Renal cortex interstitium (tissue), 15 donors: ENCODE measurements around the gene MBD3. TPM values are rescaled to one million over a fixed set of nuclear protein-coding genes. Genes with fewer than 3 reads are reported as not detected.
"Not testable (repeated sequence)": the region's sequence is repeated elsewhere in the genome, so short reads cannot be mapped to it uniquely, and the experiment has no call there.

Source experiments
- DNase-seq, 11 donors: peaks; one replicate each; pipeline ENCODE4 v3.0.0-alpha.2; 2013; ENCODE audit warnings: low read depth in 9 of 11, low spot score in 4 of 11; ENCODE audit errors: extremely low read depth in 1 of 11
- long read RNA-seq, 16 experiments: transcript quantifications; one replicate each; lab custom pipeline, GENCODE V29; 2026
- polyA plus RNA-seq, 3 donors: library from polyadenylated mRNA; unstranded; fragments of 120-200 nt; gene quantifications; one replicate each; pipeline ENCODE4 v1.2.1, GENCODE V29; 2013; ENCODE audit not compliant: insufficient read length in 3 of 3

The MBD3 gene, protein sequence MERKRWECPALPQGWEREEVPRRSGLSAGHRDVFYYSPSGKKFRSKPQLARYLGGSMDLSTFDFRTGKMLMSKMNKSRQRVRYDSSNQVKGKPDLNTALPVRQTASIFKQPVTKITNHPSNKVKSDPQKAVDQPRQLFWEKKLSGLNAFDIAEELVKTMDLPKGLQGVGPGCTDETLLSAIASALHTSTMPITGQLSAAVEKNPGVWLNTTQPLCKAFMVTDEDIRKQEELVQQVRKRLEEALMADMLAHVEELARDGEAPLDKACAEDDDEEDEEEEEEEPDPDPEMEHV
- polyA plus RNA-seq, result 10 to 100 TPM; 41.3 to 77.7 (median 68.6) TPM
- long read RNA-seq, donor 1, full-length matches to known transcripts, result 8 of 8 reads
- long read RNA-seq, donor 1, partial matches to known transcripts, result 0 of 8 reads
- long read RNA-seq, donor 1, other reads (novel, unspliced or antisense), result 0 of 8 reads
- long read RNA-seq, donor 2, full-length matches to known transcripts, result 8 of 8 reads
- long read RNA-seq, donor 2, partial matches to known transcripts, result 0 of 8 reads
- long read RNA-seq, donor 2, other reads (novel, unspliced or antisense), result 0 of 8 reads
- long read RNA-seq, donor 3, full-length matches to known transcripts, result 25 of 25 reads
- long read RNA-seq, donor 3, partial matches to known transcripts, result 0 of 25 reads
- long read RNA-seq, donor 3, other reads (novel, unspliced or antisense), result 0 of 25 reads
- long read RNA-seq, donor 4, full-length matches to known transcripts, result 13 of 13 reads
- long read RNA-seq, donor 4, partial matches to known transcripts, result 0 of 13 reads
- long read RNA-seq, donor 4, other reads (novel, unspliced or antisense), result 0 of 13 reads
- long read RNA-seq, donor 5, result 0 reads
- long read RNA-seq, donor 6, full-length matches to known transcripts, result 11 of 11 reads
- long read RNA-seq, donor 6, partial matches to known transcripts, result 0 of 11 reads
- long read RNA-seq, donor 6, other reads (novel, unspliced or antisense), result 0 of 11 reads
- long read RNA-seq, donor 7, full-length matches to known transcripts, result 15 of 15 reads
- long read RNA-seq, donor 7, partial matches to known transcripts, result 0 of 15 reads
- long read RNA-seq, donor 7, other reads (novel, unspliced or antisense), result 0 of 15 reads
- long read RNA-seq, donor 8, result 0 reads
- long read RNA-seq, donor 9, full-length matches to known transcripts, result 23 of 28 reads
- long read RNA-seq, donor 9, partial matches to known transcripts, result 5 of 28 reads
- long read RNA-seq, donor 9, other reads (novel, unspliced or antisense), result 0 of 28 reads
- long read RNA-seq, donor 10, full-length matches to known transcripts, result 18 of 18 reads
- long read RNA-seq, donor 10, partial matches to known transcripts, result 0 of 18 reads
- long read RNA-seq, donor 10, other reads (novel, unspliced or antisense), result 0 of 18 reads
- long read RNA-seq, donor 11, full-length matches to known transcripts, result 25 of 25 reads
- long read RNA-seq, donor 11, partial matches to known transcripts, result 0 of 25 reads
- long read RNA-seq, donor 11, other reads (novel, unspliced or antisense), result 0 of 25 reads
- long read RNA-seq, donor 12, full-length matches to known transcripts, result 3 of 3 reads
- long read RNA-seq, donor 12, partial matches to known transcripts, result 0 of 3 reads
- long read RNA-seq, donor 12, other reads (novel, unspliced or antisense), result 0 of 3 reads
- long read RNA-seq, donor 13, result 0 reads
- long read RNA-seq, donor 14, full-length matches to known transcripts, result 11 of 11 reads
- long read RNA-seq, donor 14, partial matches to known transcripts, result 0 of 11 reads
- long read RNA-seq, donor 14, other reads (novel, unspliced or antisense), result 0 of 11 reads
- long read RNA-seq, donor 15, full-length matches to known transcripts, result 7 of 7 reads
- long read RNA-seq, donor 15, partial matches to known transcripts, result 0 of 7 reads
- long read RNA-seq, donor 15, other reads (novel, unspliced or antisense), result 0 of 7 reads
- long read RNA-seq, donor 16, full-length matches to known transcripts, result 70 of 93 reads
- long read RNA-seq, donor 16, partial matches to known transcripts, result 23 of 93 reads
- long read RNA-seq, donor 16, other reads (novel, unspliced or antisense), result 0 of 93 reads

DNA sequence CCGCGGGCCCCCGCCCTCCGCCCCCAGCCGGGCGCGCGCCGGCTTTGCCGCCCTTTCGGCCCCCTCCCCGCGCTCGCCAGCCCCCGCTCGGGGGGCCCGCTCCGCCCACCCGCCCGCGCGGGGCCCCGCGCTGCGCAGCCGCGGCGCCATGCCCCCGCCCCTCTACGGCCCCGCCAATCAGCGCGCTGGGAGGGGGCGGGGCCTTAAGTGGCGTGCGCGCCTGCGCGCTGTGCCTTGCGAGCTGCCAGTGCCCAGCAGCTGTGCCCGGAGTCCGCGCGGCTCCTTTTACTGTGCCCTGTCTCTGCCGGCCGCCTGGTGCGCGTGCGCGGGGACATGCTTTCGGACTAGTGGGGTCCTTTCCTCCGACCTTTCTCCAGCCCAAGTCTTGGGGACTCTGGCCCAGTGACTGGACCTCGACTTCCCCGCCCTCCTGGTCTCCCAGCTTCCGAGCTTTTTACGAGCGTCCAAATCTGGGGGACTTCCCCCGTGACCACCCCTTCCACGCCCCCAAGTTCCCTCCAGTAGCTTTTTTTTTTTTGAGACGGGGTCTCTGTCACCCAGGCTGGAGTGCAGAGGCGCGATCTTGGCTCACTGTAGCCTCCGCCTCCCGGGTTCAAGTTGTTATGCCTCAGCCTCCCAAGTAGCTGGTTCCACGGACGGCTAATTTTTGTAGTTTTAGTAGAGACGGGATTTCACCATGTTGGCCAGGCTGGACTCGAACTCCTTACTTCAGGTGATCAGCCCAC, at the start of gene MBD3:
Gene MBD3 (minus strand): TSS at position 111 of the 746 bp plus-strand sequence. CDS start 234 bp downstream, outside the sequence.
- peak; percentile 81 to 94 (median 89) for DNase-seq

DNA sequence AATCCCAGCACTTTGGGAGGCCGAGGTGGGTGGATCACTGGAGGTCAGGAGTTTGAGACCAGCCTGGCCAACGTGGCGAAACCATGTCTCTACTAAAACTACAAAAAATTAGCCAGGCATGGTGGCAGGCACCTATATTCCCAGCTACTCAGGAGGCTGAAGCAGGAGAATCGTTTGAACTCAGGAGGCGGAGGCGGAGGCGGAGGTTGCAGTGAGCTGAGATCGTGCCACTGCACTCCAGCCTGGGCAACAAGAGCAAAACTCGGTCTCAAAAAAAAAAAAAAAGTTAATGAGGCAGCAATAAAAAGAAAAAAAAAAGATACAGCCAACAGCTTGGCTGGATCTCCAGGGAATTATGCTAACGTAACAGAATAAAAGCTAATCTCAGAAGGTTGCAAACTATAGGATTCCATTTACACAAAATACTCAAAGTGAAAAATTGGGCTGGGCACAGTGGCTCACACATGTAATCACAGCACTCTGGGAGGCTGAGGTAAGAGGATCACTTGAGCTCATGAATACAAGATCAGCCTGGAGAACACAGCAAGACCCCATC, 48.3 kb upstream of the MBD3 start:
- DNase-seq, result not testable (repeated sequence)

DNA sequence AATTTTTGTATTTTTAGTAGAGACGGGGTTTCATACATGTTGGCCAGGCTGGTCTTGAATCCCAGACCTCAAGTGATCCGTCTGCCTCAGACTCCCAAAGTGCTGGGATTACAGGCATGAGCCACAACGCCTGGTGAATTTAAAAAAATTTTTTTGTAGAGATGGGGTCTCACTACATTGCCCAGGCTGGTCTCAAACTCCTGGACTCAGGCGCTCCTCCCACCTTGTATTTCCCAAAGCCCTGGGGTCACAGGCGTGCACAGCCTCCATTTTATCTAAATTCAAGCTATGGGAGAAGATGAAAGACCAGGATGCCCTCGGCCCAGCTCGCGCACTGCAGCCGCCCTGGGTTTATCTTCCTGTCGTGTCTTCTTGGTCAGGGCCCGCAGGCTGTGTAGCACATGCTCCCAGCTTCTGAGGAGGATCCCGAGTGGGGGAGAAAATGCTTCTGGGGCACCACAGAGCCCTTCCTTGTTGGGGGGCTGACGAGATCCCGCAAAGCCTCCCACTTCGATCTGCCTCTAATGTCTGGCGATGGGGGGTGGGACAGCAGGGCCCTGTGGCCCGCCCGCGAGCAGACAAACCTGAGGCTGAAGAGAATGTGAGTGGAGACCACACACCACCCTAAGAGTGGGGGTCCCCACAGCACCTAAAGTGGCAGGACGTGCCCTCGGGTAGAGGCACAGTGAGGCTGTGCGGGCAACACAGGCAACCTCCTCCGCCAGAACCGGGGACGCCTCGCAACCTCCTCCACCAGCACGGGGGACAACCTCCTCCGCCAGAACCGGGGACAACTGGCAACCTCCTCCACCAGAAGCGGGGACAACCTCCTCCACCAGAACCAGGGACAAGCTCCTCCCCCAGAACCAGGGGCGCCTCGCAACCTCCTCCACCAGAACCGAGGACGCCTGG, 43.9 kb upstream of the MBD3 start:
- no peak for DNase-seq

DNA sequence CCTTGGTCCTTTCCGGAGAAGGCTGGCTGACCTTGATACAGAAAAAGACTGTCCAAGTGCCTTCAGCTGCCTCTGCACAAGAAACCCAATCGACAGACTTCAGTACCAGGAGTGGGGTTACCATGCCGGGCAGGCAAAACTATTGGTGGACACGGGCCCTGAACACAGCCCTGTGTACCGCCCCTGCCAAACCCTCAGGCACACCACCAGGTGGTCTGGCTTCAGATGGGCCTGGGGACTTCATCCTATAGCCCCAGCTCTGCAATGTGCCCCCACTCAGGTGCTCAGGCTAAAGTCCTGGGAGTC, 42.2 kb upstream of the MBD3 start:
- DNase-seq, result no peak

DNA sequence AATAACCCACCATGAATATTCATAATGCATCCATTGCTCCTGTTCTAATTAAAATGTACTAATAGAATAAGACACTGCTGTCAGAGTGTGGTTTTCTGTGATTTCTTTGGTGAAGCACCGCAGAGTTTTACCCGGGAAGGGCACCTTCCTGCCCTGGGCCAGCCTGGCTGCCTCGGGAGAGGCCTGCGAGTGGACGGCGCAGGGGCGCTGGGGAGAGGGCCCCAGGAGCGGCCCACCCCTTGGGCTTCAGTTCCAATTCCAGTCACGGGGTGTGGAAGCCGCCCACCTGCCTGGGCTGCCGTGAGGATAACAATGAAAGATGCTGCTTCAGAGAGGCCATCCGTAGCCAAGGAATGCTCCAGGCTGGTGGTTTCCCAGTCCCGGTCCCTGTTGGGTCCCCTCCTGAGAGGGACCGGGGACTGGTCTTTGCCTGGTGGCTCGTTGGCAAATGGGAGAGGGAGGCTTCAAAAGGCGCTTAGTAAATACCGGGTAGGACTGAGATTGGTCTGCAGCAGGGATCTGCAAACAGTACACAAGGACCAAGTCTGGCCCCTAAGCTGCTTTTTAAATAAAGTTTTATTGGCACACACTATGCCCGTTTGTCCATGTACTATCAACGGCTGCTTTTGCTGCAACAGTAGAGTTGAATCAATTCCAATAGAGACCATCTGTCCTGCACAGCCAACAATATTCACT, 41.7 kb upstream of the MBD3 start:
- no peak for DNase-seq

DNA sequence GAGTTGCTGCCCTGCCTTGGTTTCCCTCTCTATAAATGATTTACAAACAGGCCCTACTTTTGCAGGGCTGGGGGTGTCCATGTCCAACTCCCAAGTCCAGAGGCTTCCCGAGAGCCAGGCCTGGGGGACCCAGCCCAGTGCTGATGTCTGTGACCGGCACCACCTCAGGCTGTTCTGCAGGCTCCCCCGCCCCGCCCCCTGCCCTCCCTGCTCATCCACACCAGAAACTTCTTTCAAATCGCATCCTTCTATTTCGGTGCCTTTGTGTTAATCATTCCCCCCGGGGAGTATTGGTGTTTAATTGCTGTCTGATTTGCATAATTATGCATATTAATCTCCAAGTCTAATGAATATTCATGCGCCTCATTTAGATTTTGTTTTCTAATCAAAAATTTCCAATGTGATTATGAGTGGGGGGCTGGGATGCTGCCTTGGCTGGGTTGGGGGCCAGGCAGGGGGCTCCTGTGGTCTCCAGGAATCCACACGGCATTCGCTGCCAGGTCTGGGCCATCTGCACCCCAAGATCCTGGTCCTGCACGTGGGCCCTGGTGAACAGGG, 40.7 kb upstream of the MBD3 start:
- no peak for DNase-seq

DNA sequence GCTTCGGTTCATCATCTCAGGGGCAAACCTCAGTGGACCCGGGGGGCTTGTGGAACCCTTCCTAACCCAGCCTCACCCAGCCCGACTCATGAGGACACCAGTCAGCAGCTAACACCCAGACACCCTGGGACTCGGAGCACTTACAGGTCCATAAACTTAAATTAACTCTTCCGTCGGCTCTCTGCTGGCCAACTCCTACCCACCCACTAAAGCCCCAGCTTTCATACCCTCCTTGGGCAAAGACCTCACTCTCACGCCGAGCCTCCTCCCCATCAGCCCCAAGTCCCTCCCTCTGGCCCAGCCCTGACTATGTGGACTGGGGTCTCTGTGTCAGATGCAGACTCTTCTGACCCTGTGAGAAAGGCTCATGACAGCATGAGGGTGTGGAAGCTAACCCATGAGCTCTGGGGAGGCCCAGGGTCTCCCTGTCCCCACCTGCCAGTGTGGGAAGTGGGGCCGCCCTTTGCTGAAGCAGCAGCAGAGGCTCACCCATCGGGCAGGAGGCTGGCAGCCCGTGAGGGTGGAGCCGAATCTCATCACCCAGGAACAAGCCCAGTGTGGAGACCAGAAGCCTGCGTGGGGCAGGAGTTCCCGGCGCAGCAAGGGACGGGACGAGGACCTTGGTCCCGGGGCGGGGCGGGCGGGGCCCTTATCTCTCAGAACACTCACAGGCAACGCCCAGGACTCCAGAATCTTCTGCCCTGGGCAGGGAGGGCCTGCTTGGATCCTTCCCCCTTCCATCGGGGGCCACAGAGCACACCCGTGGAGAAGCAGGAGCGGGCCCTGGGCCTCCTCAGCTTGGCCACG, 40.0 kb upstream of the MBD3 start:
- no peak for DNase-seq

DNA sequence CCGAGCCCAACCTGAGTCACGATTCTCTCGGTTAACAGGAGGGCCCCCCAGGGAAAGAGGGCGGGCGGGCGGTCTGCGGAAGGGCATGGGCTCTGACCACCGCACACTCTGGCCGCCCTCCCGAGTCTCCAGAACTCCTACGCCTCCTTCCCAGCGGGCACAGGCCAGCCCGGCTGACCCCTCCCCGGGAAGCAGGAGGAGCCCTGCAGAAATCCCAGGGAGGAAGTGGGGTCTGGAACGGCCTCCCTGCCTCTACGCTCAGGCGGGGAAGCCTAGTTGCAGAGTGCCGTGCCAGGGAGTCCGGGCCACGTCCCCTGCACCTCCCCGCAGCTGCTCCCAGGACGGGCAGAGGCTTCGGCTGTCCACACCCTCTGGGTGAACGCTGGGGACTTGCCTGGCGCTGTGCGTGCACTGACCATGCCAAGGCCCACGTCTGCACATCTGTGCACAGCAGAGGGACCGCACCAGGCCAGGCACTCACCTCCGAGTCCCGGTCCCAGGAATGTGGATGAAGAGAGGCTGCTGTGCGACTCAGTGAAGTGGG, 39.0 kb upstream of the MBD3 start:
- DNase-seq, result no peak

DNA sequence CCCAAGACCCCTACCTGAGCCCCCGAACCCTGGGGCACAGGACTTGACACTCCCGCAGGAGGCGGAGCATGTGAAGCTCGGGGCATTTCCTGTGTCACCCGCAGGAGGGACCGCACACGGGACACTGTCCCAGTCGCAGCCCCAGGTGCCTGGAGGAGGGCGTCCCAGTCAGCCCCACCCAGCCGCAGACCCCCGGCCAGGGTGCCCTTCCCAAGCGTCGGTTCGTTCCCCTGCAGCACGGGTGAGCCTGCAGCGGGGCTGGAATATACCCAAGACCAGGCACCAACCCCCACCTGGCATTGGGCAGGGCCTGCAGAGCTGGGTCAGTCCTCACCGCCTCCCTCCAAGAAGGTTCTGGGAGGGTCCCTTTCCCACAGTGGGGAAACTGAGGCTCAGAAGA, 38.1 kb upstream of the MBD3 start:
- no peak for DNase-seq

DNA sequence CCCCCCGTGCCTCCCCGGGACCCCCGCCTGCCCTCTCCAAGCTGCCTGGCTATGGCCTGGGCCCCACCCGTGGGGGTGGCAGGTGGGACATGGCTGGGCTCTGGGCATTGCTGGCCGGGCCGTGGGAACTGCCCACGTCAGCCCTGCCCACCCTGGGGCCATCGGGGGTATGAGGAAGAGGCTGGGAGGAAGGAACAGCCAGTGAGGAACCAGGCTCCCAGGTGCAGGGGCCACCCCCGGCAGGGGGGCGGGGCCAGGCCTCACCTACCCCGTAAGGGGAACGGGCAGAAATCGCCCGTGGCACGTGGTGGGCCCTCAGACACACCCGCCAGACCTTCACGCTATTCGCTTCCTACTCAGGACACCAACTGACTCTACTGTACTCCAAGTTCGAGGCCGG, 37.3 kb upstream of the MBD3 start:
- no peak for DNase-seq

DNA sequence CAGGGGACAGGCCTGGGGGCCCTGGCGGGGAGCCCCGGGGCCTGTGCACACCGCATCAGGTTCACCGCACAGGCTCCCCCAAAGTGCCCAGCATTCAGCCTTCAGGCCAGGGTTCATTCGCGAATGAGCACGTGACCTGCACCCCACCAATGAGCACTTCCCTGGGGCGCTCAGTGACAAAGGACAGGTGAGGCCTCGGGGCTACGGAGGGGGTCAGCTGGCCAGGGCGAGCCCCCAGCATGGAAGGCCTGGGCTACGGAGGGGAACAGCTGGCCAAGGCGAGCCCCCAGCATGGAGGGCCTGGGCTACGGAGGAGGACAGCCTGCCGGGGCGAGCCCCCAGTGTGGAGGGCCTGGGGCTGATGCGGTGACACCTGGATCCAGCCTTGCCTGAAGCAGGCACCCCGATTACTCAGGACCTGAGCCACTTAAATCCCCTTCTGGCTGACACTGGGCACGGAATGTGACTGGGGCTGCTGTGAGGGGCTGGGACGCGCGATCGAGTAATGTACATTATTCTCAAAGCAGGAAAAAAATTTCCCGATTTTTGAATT, 36.7 kb upstream of the MBD3 start:
- DNase-seq, result no peak

DNA sequence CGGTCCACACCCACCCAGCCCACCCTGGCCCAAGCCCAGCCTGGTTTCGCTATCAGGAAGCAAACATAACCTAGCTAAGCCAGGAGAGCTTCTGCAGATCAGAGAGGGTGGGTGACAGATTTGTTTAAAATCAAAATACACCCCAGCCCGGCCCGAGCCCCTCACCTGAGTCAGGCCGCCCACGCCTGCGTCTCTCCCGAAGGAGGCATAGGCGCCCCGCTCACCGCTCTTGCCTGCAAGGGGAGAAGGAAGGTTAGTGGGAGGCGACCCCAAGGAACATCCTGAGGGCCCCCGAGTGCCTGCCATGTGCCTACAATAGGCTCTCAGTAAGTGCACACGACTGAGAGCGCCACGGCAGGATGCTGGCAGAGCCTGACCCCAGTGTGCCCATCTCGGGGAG, 34.5 kb upstream of the MBD3 start:
- DNase-seq, result no peak

DNA sequence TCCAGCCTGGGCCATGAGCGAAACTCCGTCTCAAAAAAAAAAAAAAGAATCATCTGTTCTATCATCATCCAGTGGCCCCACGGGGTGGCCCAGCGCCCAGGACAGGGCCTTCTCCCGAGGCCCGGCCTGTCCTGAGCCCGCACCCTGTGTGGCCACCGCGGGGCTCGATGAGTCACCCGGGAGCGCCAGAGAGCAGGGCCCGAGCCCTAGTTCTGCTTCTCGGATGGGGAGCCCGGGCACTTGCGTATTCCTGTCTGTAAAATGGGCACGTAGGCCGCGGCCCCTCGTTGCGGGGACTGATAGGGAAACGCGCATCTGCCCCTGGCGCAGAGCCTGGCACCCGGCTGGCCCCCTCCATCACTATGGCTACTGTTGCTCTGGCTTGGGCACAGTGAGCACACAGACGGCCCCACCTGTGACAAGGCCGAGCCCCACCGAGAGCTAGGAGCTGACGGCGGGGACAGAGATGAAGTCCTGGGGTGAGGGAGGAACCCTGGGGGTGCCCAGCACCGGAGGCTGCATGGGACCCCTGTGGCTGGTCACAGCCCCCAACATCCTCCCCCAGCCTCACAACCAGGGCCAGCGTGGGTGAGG, 33.8 kb upstream of the MBD3 start:
- no peak for DNase-seq
